ENCODE results near the gene PPM1H.

The PPM1H gene

GRCh38 chr12:62599854-62600437 is 335.0 kb downstream of the PPM1H start:
- no peak for TF ChIP-seq EP300 (IDR thresholded peaks at IDR 0.05; ENCODE audit: borderline replicate concordance)
- TF ChIP-seq RAD21 (IDR thresholded peaks at IDR 0.05; ENCODE audit: low read depth): no peak
- no peak for TF ChIP-seq REST (IDR thresholded peaks at IDR 0.05; ENCODE audit: low read depth)
- no peak for TF ChIP-seq TAF1 (IDR thresholded peaks at IDR 0.05; ENCODE audit: low read depth)
- no peak for TF ChIP-seq ZBTB7A (IDR thresholded peaks at IDR 0.05; ENCODE audit: low read depth)
- TF ChIP-seq CEBPB (IDR thresholded peaks at IDR 0.05): no peak
- no peak for TF ChIP-seq TCF12 (IDR thresholded peaks at IDR 0.05; ENCODE audit: low read depth)
- TF ChIP-seq NFIC (IDR thresholded peaks at IDR 0.05): no peak
- TF ChIP-seq, protein P1, sequence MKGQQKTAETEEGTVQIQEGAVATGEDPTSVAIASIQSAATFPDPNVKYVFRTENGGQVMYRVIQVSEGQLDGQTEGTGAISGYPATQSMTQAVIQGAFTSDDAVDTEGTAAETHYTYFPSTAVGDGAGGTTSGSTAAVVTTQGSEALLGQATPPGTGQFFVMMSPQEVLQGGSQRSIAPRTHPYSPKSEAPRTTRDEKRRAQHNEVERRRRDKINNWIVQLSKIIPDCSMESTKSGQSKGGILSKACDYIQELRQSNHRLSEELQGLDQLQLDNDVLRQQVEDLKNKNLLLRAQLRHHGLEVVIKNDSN (IDR thresholded peaks at IDR 0.05): no peak
- no peak for TF ChIP-seq TEAD4 (IDR thresholded peaks at IDR 0.05)

- TF ChIP-seq REST (IDR thresholded peaks at IDR 0.05; ENCODE audit: low read depth): no peak
- no peak for TF ChIP-seq TEAD4 (IDR thresholded peaks at IDR 0.05)
- no peak for TF ChIP-seq EGR1 (IDR thresholded peaks at IDR 0.05)
- TF ChIP-seq CEBPB (IDR thresholded peaks at IDR 0.05): no peak
- TF ChIP-seq TAF1 (IDR thresholded peaks at IDR 0.05; ENCODE audit: low read depth): no peak
- TF ChIP-seq TCF12 (IDR thresholded peaks at IDR 0.05; ENCODE audit: low read depth): no peak
- TF ChIP-seq CREB1 (IDR thresholded peaks at IDR 0.05; ENCODE audit: low read depth): no peak
- TF ChIP-seq, protein P1 (IDR thresholded peaks at IDR 0.05): no peak
- TF ChIP-seq, protein P2, sequence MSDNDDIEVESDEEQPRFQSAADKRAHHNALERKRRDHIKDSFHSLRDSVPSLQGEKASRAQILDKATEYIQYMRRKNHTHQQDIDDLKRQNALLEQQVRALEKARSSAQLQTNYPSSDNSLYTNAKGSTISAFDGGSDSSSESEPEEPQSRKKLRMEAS (IDR thresholded peaks at IDR 0.05): no peak
- no peak for TF ChIP-seq EP300 (IDR thresholded peaks at IDR 0.05; ENCODE audit: borderline replicate concordance)
- TF ChIP-seq FOXM1 (IDR thresholded peaks at IDR 0.05; ENCODE audit: borderline replicate concordance, low read depth): no peak
- TF ChIP-seq RAD21 (IDR thresholded peaks at IDR 0.05; ENCODE audit: low read depth): no peak
- TF ChIP-seq NFIC (IDR thresholded peaks at IDR 0.05): no peak
- TF ChIP-seq YY1 (IDR thresholded peaks at IDR 0.05; ENCODE audit: low read depth): no peak
- no peak for TF ChIP-seq ZBTB7A (IDR thresholded peaks at IDR 0.05; ENCODE audit: low read depth)
Observed at GRCh38 chr12:62598846-62599245, 336.1 kb downstream of the PPM1H start.

DNA sequence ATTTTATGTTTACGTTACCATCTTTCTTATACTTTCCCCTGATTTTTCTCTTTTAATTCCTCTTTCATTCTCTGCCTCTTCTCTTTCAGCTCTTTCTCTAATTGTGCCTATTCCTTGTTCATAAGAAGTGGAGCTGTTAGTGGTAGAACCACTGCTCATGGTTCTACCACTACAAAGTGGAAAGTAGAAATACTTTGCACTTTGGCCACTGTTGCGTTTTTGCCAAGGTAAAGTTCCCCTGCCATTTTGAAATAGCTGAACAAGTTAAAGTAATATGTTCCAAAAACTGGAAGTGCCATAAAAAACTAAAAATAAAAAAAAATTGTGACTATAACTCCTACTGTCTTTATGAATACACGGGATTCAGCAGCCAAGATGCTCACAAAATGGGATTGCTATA is 337.7 kb downstream of the PPM1H start:
- TF ChIP-seq TCF12 (IDR thresholded peaks at IDR 0.05; ENCODE audit: low read depth) (no peak), EP300 (IDR thresholded peaks at IDR 0.05; ENCODE audit: borderline replicate concordance) (no peak)

Measured in Ishikawa (cell line).